BLaER1 treated with 17β-estradiol and CSF1 and Interleukin-3, amounts not matched to agents 10 nM and 100 nM (cell line): ENCODE data around the gene SCRT2.

ENCODE experiments used
- H3K27ac ChIP-seq, 11 experiments: shearing (Covaris generic); formaldehyde crosslinking; 2 replicates each; pipeline ENCODE4 v1.8.1; 2022
- H3K27me3 ChIP-seq, 11 experiments: shearing (Covaris generic); formaldehyde crosslinking; 2 replicates each; pipeline ENCODE4 v1.8.1; 2022
- H3K36me3 ChIP-seq, 11 experiments: shearing (Covaris generic); formaldehyde crosslinking; 2 replicates each; pipeline ENCODE4 v1.8.1; 2022
- H3K4me1 ChIP-seq, 10 experiments: shearing (Covaris generic); formaldehyde crosslinking; 2 replicates each; pipeline ENCODE4 v1.8.1; 2022
- H3K4me2 ChIP-seq, 11 experiments: shearing (Covaris generic); formaldehyde crosslinking; 2 replicates each; pipeline ENCODE4 v1.8.1; 2022
- H3K4me3 ChIP-seq, 10 experiments: shearing (Covaris generic); formaldehyde crosslinking; 2 replicates each; pipeline ENCODE4 v1.8.1; 2022
- H3K9ac ChIP-seq, 11 experiments: shearing (Covaris generic); formaldehyde crosslinking; 2 replicates each; pipeline ENCODE4 v1.8.1; 2022
- H3K9me3 ChIP-seq, 11 experiments: shearing (Covaris generic); formaldehyde crosslinking; replicated peaks in 1 of 11; 2 replicates each; pipeline ENCODE4 v1.8.1; 2022
- H4K20me1 ChIP-seq, 11 experiments: shearing (Covaris generic); formaldehyde crosslinking; 2 replicates each; pipeline ENCODE4 v1.8.1; 2022
- Cebpa-rat ChIP-seq, 11 experiments: shearing (Covaris generic); IDR thresholded peaks; 2 replicates each; pipeline ENCODE4 v1.8.1; 2022

SCRT2 gene

GRCh38 chr20:654417-654750, 21.2 kb downstream of the SCRT2 start:
- no peak for TF ChIP-seq Cebpa-rat (IDR thresholded peaks at IDR 0.05)
- Histone ChIP-seq H3K9me3 (no peaks in the 10 kb centered on the region), H4K20me1 (peaks cover 0 to 16% (median 0%) of the 10 kb centered on the region in 11 experiments; a peak in 6 of 22 replicates), H3K27ac (peak overlapping the region in 6 of 11 experiments; percentile 6 to 90 (median 84); a peak in 9 of 22 replicates), H3K4me3 (no peak overlapping the region), H3K4me1 (peaks cover 28 to 81% (median 40%) of the 10 kb centered on the region in 10 experiments), H3K27me3 (no peaks in the 10 kb centered on the region), H3K9ac (no peak overlapping the region), H3K36me3 (peaks cover 0 to 14% (median 0%) of the 10 kb centered on the region in 11 experiments; a peak in 7 of 22 replicates), H3K4me2 (peak overlapping the region in 10 of 11 experiments; percentile 90 to 97 (median 95); a peak in 18 of 22 replicates)

GRCh38 chr20:653590-654416, 21.8 kb downstream of the SCRT2 start:
- Histone ChIP-seq H3K27me3 (no peaks in the 10 kb centered on the region), H3K9me3 (no peaks in the 10 kb centered on the region), H3K4me2 (peak overlapping the region; percentile 90 to 97 (median 95)), H4K20me1 (peaks cover 0 to 16% (median 0%) of the 10 kb centered on the region in 11 experiments; a peak in 6 of 22 replicates), H3K4me1 (peaks cover 22 to 75% (median 34%) of the 10 kb centered on the region in 10 experiments), H3K4me3 (peak overlapping the region; percentile 60 to 80 (median 70)), H3K27ac (peak overlapping the region; percentile 18 to 92 (median 82); a peak in 21 of 22 replicates), H3K9ac (peak overlapping the region; percentile 72 to 94 (median 86)), H3K36me3 (peaks cover under 1 to 17% (median 3%) of the 10 kb centered on the region in 11 experiments; a peak in 14 of 22 replicates)
- TF ChIP-seq Cebpa-rat (IDR thresholded peaks at IDR 0.05) = no peak

- Histone ChIP-seq H3K36me3 (peaks cover 7 to 24% (median 10%) of the 10 kb centered on the region in 11 experiments; a peak in 20 of 22 replicates), H3K4me3 (peak within 1 kb of the TSS; percentile 60 to 80 (median 70)), H3K27me3 (no peaks in the 10 kb centered on the region), H3K9ac (peak within 1 kb of the TSS; percentile 72 to 94 (median 86)), H3K9me3 (peaks cover 0 to 4% (median 0%) of the 10 kb centered on the region in 11 experiments; a peak in 7 of 22 replicates), H4K20me1 (peaks cover 0 to 23% (median 0%) of the 10 kb centered on the region in 11 experiments; a peak in 7 of 22 replicates), H3K4me1 (peaks cover 20 to 68% (median 28%) of the 10 kb centered on the region in 10 experiments), H3K27ac (peak within 1 kb of the TSS; percentile 74 to 92 (median 85)), H3K4me2 (peak within 1 kb of the TSS; percentile 90 to 97 (median 95))
- TF ChIP-seq Cebpa-rat (IDR thresholded peaks at IDR 0.05) = no peak
These were observed 22.5 kb downstream of the SCRT2 start, which contains the start of gene SRXN1 for GRCh38 chr20:653110-653589. TSS of gene SRXN1 (minus strand) at chr20:653200. CDS start at chr20:653185, 15 bp downstream.

GRCh38 chr20:652615-653109, 22.9 kb downstream of the SCRT2 start:
- Histone ChIP-seq H3K4me3 (peak overlapping the region; percentile 60 to 80 (median 70)), H3K4me2 (peak overlapping the region; percentile 90 to 97 (median 95)), H3K27me3 (no peaks in the 10 kb centered on the region), H4K20me1 (peaks cover 0 to 27% (median 0%) of the 10 kb centered on the region in 11 experiments; a peak in 7 of 22 replicates), H3K27ac (peak overlapping the region; percentile 74 to 92 (median 85)), H3K36me3 (peaks cover 12 to 29% (median 15%) of the 10 kb centered on the region in 11 experiments; a peak in 21 of 22 replicates), H3K9me3 (peaks cover 0 to 9% (median 0%) of the 10 kb centered on the region in 11 experiments; a peak in 10 of 22 replicates), H3K4me1 (peaks cover 20 to 65% (median 27%) of the 10 kb centered on the region in 10 experiments), H3K9ac (peak overlapping the region; percentile 72 to 94 (median 86))
- TF ChIP-seq Cebpa-rat (IDR thresholded peaks at IDR 0.05) = no peak

- Histone ChIP-seq H4K20me1 (peaks cover 0 to 33% (median 0%) of the 10 kb centered on the region in 11 experiments; a peak in 8 of 22 replicates), H3K4me3 (peak overlapping the region; percentile 60 to 80 (median 70)), H3K27me3 (no peaks in the 10 kb centered on the region), H3K4me1 (peaks cover 20 to 63% (median 27%) of the 10 kb centered on the region in 10 experiments), H3K9me3 (peaks cover 0 to 12% (median 0%) of the 10 kb centered on the region in 11 experiments; a peak in 10 of 22 replicates), H3K9ac (peak overlapping the region; percentile 72 to 94 (median 86); a peak in 21 of 22 replicates), H3K36me3 (peaks cover 16 to 36% (median 20%) of the 10 kb centered on the region in 11 experiments; a peak in 21 of 22 replicates), H3K4me2 (peak overlapping the region; percentile 90 to 97 (median 95)), H3K27ac (peak overlapping the region in 10 of 11 experiments; percentile 74 to 92 (median 84); a peak in 18 of 22 replicates)
- no peak for TF ChIP-seq Cebpa-rat (IDR thresholded peaks at IDR 0.05)
These were observed 23.6 kb downstream of the SCRT2 start for GRCh38 chr20:651713-652614.

- Histone ChIP-seq H3K36me3 (peaks cover 16 to 39% (median 21%) of the 10 kb centered on the region in 11 experiments; a peak in 21 of 22 replicates), H3K4me3 (no peak overlapping the region), H3K27ac (no peak overlapping the region), H3K9me3 (peaks cover 0 to 12% (median 0%) of the 10 kb centered on the region in 11 experiments; a peak in 10 of 22 replicates), H4K20me1 (peaks cover 0 to 40% (median 0%) of the 10 kb centered on the region in 11 experiments; a peak in 8 of 22 replicates), H3K4me1 (peaks cover 25 to 63% (median 35%) of the 10 kb centered on the region in 10 experiments), H3K9ac (no peak overlapping the region), H3K27me3 (no peaks in the 10 kb centered on the region), H3K4me2 (peak overlapping the region in 4 of 11 experiments; percentile 0 to 97 (median 94); a peak in 6 of 22 replicates)
- TF ChIP-seq Cebpa-rat (IDR thresholded peaks at IDR 0.05) = no peak
These were observed 24.6 kb downstream of the SCRT2 start for GRCh38 chr20:650954-651353.

GRCh38 chr20:650281-650680, 25.3 kb downstream of the SCRT2 start:
- no peak overlapping the region for H3K27ac ChIP-seq
- peaks cover 0 to 42% (median 0%) of the 10 kb centered on the region in 11 experiments; a peak in 8 of 22 replicates for H4K20me1 ChIP-seq
- H3K4me1 ChIP-seq = peaks cover 30 to 63% (median 41%) of the 10 kb centered on the region in 10 experiments
- no peak overlapping the region for H3K4me3 ChIP-seq
- TF ChIP-seq Cebpa-rat (IDR thresholded peaks at IDR 0.05) = no peak
- H3K36me3 ChIP-seq = peaks cover 16 to 39% (median 21%) of the 10 kb centered on the region in 11 experiments; a peak in 21 of 22 replicates
- peaks cover 0 to 12% (median 0%) of the 10 kb centered on the region in 11 experiments; a peak in 10 of 22 replicates for H3K9me3 ChIP-seq
- H3K9ac ChIP-seq = no peak overlapping the region
- H3K4me2 ChIP-seq = no peak overlapping the region
- no peaks in the 10 kb centered on the region for H3K27me3 ChIP-seq
